Erythroblast (primary cell): Measurements from ENCODE around the gene TMEM53.

ENCODE experiments used
- GATA1 ChIP-seq: IDR thresholded peaks from 2 replicates; pipeline ENCODE4 v1.6.1; 2011; ENCODE audit warnings: low read depth, mild to moderate bottlenecking, control low read depth, low read length, moderate library complexity
- POLR2A ChIP-seq: IDR thresholded peaks from 2 replicates; pipeline ENCODE4 v1.6.1; 2011; ENCODE audit warnings: mild to moderate bottlenecking, low read length

DNA sequence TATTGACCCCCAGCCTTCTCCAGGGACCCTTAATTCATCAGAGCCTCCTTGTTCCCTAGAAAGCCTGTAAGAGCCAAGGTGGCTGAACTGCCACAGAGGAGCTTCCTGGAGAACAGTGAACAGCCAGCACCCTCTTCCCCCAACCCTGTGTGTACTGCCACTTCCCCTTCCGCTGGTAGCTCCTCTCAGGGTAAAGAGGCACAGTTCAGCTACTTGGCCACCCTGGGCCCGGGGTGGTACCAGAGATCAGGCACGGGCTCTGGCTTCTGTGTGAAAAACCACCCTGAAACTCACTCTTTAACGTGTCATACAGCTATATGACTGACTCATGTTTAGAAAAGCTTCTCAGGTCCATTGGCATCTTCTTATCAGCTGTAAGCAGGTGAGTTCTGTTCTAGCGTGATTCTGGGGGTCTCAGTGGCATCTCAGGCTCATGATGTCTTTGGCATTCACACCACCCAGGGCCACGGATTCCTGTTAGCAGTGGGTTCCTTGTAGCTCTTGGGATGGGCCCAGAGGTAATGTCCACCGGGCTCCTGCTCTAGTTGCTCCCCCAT lies 22.6 kb upstream of the TMEM53 start:
- TF ChIP-seq POLR2A (no peak), GATA1 (no peak)
